Measurements from ENCODE around the gene NT5E. TPM values are rescaled to one million over a fixed set of nuclear protein-coding genes. Genes with fewer than 3 reads are reported as not detected.

Gene NT5E
- total RNA-seq, 1 donor from 2014 or later: 0.29 TPM

- Mint-ChIP-seq H3K4me1 (ENCODE audit: low read depth, unreplicated experiment) (no peaks in the 10 kb centered on the region), H3K4me3 (ENCODE audit: unreplicated experiment) (no peak overlapping the region), H3K27ac (ENCODE audit: unreplicated experiment) (no peak overlapping the region), H3K36me3 (ENCODE audit: unreplicated experiment) (no peaks in the 10 kb centered on the region), H3K9me3 (ENCODE audit: unreplicated experiment) (no peaks in the 10 kb centered on the region), H3K27me3 (ENCODE audit: unreplicated experiment) (no peaks in the 10 kb centered on the region)
- DNase-seq: no peak
- TF ChIP-seq CTCF (IDR thresholded peaks at IDR 0.05; ENCODE audit: partially characterized antibody, unreplicated experiment): no peak
These were observed 28.7 kb upstream of the NT5E start for GRCh38 chr6:85421181-85421580.

GRCh38 chr6:85421972-85422371 lies 27.9 kb upstream of the NT5E start:
- Mint-ChIP-seq H3K4me1 (ENCODE audit: low read depth, unreplicated experiment) (no peaks in the 10 kb centered on the region), H3K9me3 (ENCODE audit: unreplicated experiment) (no peaks in the 10 kb centered on the region), H3K4me3 (ENCODE audit: unreplicated experiment) (no peak overlapping the region), H3K27ac (ENCODE audit: unreplicated experiment) (no peak overlapping the region), H3K27me3 (ENCODE audit: unreplicated experiment) (no peaks in the 10 kb centered on the region), H3K36me3 (ENCODE audit: unreplicated experiment) (no peaks in the 10 kb centered on the region)
- no peak for DNase-seq
- TF ChIP-seq CTCF (IDR thresholded peaks at IDR 0.05; ENCODE audit: partially characterized antibody, unreplicated experiment): no peak

GRCh38 chr6:85422996-85423395 lies 26.9 kb upstream of the NT5E start:
- DNase-seq: no peak
- Mint-ChIP-seq H3K27me3 (ENCODE audit: unreplicated experiment) (no peaks in the 10 kb centered on the region), H3K9me3 (ENCODE audit: unreplicated experiment) (no peaks in the 10 kb centered on the region), H3K36me3 (ENCODE audit: unreplicated experiment) (no peaks in the 10 kb centered on the region), H3K4me3 (ENCODE audit: unreplicated experiment) (no peak overlapping the region), H3K4me1 (ENCODE audit: low read depth, unreplicated experiment) (no peaks in the 10 kb centered on the region), H3K27ac (ENCODE audit: unreplicated experiment) (no peak overlapping the region)
- no peak for TF ChIP-seq CTCF (IDR thresholded peaks at IDR 0.05; ENCODE audit: partially characterized antibody, unreplicated experiment)

GRCh38 chr6:85424981-85425380 lies 24.9 kb upstream of the NT5E start:
- H3K27ac Mint-ChIP-seq (ENCODE audit: unreplicated experiment): no peak overlapping the region

GRCh38 chr6:85425997-85426396 lies 23.9 kb upstream of the NT5E start:
- no peaks in the 10 kb centered on the region for H3K36me3 Mint-ChIP-seq (ENCODE audit: unreplicated experiment)
- no peaks in the 10 kb centered on the region for H3K4me1 Mint-ChIP-seq (ENCODE audit: low read depth, unreplicated experiment)
- no peak overlapping the region for H3K4me3 Mint-ChIP-seq (ENCODE audit: unreplicated experiment)
- no peaks in the 10 kb centered on the region for H3K27me3 Mint-ChIP-seq (ENCODE audit: unreplicated experiment)
- DNase-seq: no peak
- H3K9me3 Mint-ChIP-seq (ENCODE audit: unreplicated experiment): no peaks in the 10 kb centered on the region
- TF ChIP-seq CTCF (IDR thresholded peaks at IDR 0.05; ENCODE audit: partially characterized antibody, unreplicated experiment): no peak
- H3K27ac Mint-ChIP-seq (ENCODE audit: unreplicated experiment): no peak overlapping the region

More at GRCh38 chr6:85424981-85425380, 24.9 kb upstream of the NT5E start:
- Mint-ChIP-seq H3K9me3 (ENCODE audit: unreplicated experiment) (no peaks in the 10 kb centered on the region), H3K27me3 (ENCODE audit: unreplicated experiment) (no peaks in the 10 kb centered on the region), H3K4me3 (ENCODE audit: unreplicated experiment) (no peak overlapping the region), H3K4me1 (ENCODE audit: low read depth, unreplicated experiment) (no peaks in the 10 kb centered on the region), H3K36me3 (ENCODE audit: unreplicated experiment) (no peaks in the 10 kb centered on the region)
- TF ChIP-seq CTCF (IDR thresholded peaks at IDR 0.05; ENCODE audit: partially characterized antibody, unreplicated experiment): no peak
- no peak for DNase-seq
